SK-N-SH (cell line): Measurements from ENCODE around the gene NUP188.

Experiments
- CTCF ChIP-seq: fragments of 200-600 bp; sonication (generic); IDR thresholded peaks from 2 replicates; pipeline ENCODE4 v1.6.1; 2017; ENCODE audit warnings: antibody characterized with exemption, mild to moderate bottlenecking, moderate library complexity
- POLR2AphosphoS5 ChIP-seq: IDR thresholded peaks from 2 replicates; pipeline ENCODE4 v1.6.1; 2012; ENCODE audit warnings: low read depth, low read length
- RCOR1 ChIP-seq: fragments of 150-350 bp; IDR thresholded peaks from 2 replicates; pipeline ENCODE4 v1.6.1; 2017; ENCODE audit warnings: antibody characterized with exemption, low read length
- REST ChIP-seq: IDR thresholded peaks from 2 replicates; pipeline ENCODE4 v1.6.1; 2012; ENCODE audit warnings: mild to moderate bottlenecking, low read depth, low read length, moderate library complexity
- RXRA ChIP-seq: IDR thresholded peaks from 2 replicates; pipeline ENCODE4 v1.4.0; 2012; ENCODE audit warnings: low read depth, mild to moderate bottlenecking, borderline replicate concordance
- TAF1 ChIP-seq: IDR thresholded peaks from 2 replicates; pipeline ENCODE4 v1.6.1; 2012; ENCODE audit warnings: low read depth, mild to moderate bottlenecking, low read length, moderate library complexity, borderline replicate concordance
- USF2 ChIP-seq: fragments of 150-350 bp; IDR thresholded peaks from 2 replicates; pipeline ENCODE4 v1.6.1; 2017; ENCODE audit warnings: antibody characterized with exemption, low read length, low read depth, borderline replicate concordance

- TF ChIP-seq CTCF (no peak), USF2 (no peak), TAF1 (no peak), RCOR1 (no peak), REST (no peak), RXRA (no peak), POLR2AphosphoS5 (no peak)
Observed at GRCh38 chr9:129023908-129024233, 76.4 kb downstream of the NUP188 start.
